ENCODE results near the gene KRTAP29-1. TPM values are rescaled to one million over a fixed set of nuclear protein-coding genes. Genes with fewer than 3 reads are reported as not detected.

Gene KRTAP29-1
- total and polyA plus RNA-seq, 2 donors (not counting 1 experiment from before 2014, with no cell fraction given): not detected

DNA sequence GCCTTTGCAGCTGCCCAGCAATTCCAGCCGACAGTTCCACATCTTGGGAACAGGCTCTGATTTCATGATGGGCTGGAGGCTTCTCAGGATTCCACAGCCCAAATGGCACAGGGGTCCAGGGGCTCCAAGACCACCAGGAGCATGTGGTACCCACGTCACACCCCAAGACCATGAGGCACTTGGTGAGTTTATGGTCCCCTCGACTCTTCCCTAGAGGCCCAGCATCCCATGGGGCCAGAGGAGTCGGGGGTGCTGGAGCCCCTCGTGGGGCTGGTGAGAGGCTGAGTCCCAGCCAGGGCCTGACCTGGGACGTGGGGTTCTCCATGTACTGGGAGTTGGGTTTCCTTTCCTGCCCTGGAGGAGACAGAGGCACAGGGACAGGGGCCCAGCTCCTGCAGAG is 23.0 kb upstream of the KRTAP29-1 start:
- no peak overlapping the region for H3K27ac ChIP-seq (ENCODE audit: insufficient read depth, low read length)
- H4K20me1 ChIP-seq (ENCODE audit: control insufficient read depth, extremely low read depth, insufficient read depth, low read length): no peaks in the 10 kb centered on the region
- no peaks in the 10 kb centered on the region for H3K79me2 ChIP-seq (ENCODE audit: control insufficient read depth, insufficient read depth, low read length)
- H3K4me3 ChIP-seq (replicated peaks in 1 of 4; ENCODE audit: control extremely low read depth in 1 of 4, insufficient read depth in 1 of 4, low read depth in 3 of 4, low read length in 4 of 4): no peak overlapping the region
- no peaks in the 10 kb centered on the region for H3K36me3 ChIP-seq (ENCODE audit: control insufficient read depth, insufficient read depth, low read length)
- no peak for TF ChIP-seq EZH2 (IDR thresholded peaks at IDR 0.05; ENCODE audit: low read length, missing control alignments)
- TF ChIP-seq, protein P1, sequence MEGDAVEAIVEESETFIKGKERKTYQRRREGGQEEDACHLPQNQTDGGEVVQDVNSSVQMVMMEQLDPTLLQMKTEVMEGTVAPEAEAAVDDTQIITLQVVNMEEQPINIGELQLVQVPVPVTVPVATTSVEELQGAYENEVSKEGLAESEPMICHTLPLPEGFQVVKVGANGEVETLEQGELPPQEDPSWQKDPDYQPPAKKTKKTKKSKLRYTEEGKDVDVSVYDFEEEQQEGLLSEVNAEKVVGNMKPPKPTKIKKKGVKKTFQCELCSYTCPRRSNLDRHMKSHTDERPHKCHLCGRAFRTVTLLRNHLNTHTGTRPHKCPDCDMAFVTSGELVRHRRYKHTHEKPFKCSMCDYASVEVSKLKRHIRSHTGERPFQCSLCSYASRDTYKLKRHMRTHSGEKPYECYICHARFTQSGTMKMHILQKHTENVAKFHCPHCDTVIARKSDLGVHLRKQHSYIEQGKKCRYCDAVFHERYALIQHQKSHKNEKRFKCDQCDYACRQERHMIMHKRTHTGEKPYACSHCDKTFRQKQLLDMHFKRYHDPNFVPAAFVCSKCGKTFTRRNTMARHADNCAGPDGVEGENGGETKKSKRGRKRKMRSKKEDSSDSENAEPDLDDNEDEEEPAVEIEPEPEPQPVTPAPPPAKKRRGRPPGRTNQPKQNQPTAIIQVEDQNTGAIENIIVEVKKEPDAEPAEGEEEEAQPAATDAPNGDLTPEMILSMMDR (conservative IDR thresholded peaks at IDR 0.05 in 1 of 2, IDR thresholded peaks at IDR 0.05 in 1 of 2; ENCODE audit: low read depth in 1 of 2, low read length in 2 of 2): no peak
- H3K4me1 ChIP-seq (ENCODE audit: control insufficient read depth, extremely low read depth, insufficient read depth, low read length): peaks cover 5% of the 10 kb centered on the region
- no peak overlapping the region for H2AFZ ChIP-seq (ENCODE audit: low read length)
- no peak overlapping the region for H3K9ac ChIP-seq (ENCODE audit: insufficient read depth, low read length)
- H3K27me3 ChIP-seq (ENCODE audit: control insufficient read depth, insufficient read depth, low read length): no peaks in the 10 kb centered on the region
- H3K4me2 ChIP-seq (ENCODE audit: extremely low read depth, insufficient read depth, low read length): no peak overlapping the region
- H3K9me3 ChIP-seq (ENCODE audit: control insufficient read depth, insufficient read depth, low read depth, low read length): no peaks in the 10 kb centered on the region
- DNase-seq (ENCODE audit: low read depth in 2 of 2): no peak

DNA sequence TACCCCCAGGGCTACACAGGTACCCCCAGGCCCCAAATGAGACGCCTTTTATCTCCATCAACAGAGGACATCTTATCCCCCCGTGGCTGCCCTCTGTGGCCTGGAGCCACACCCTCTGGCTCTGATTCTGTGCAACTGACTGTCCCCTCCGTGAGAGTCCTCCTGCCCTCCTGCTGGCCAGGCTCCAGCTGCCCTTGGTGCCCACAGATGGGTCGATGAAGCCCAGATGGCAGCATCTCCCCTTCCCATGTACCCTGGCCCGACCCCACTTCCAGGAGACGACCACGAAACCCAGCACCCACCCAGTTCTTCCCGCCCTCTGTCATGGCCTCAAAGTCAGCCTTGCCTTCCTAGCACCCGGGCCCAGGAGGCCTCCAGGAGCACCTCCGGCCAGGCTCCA is 22.5 kb upstream of the KRTAP29-1 start:
- Histone ChIP-seq H4K20me1 (ENCODE audit: control insufficient read depth, extremely low read depth, insufficient read depth, low read length) (no peaks in the 10 kb centered on the region), H3K9me3 (ENCODE audit: control insufficient read depth, insufficient read depth, low read depth, low read length) (no peaks in the 10 kb centered on the region), H3K4me1 (ENCODE audit: control insufficient read depth, extremely low read depth, insufficient read depth, low read length) (peaks cover 5% of the 10 kb centered on the region), H2AFZ (ENCODE audit: low read length) (no peak overlapping the region), H3K36me3 (ENCODE audit: control insufficient read depth, insufficient read depth, low read length) (no peaks in the 10 kb centered on the region), H3K27me3 (ENCODE audit: control insufficient read depth, insufficient read depth, low read length) (no peaks in the 10 kb centered on the region), H3K4me3 (replicated peaks in 1 of 4; ENCODE audit: control extremely low read depth in 1 of 4, insufficient read depth in 1 of 4, low read depth in 3 of 4, low read length in 4 of 4) (no peak overlapping the region), H3K27ac (ENCODE audit: insufficient read depth, low read length) (no peak overlapping the region), H3K79me2 (ENCODE audit: control insufficient read depth, insufficient read depth, low read length) (no peaks in the 10 kb centered on the region), H3K4me2 (ENCODE audit: extremely low read depth, insufficient read depth, low read length) (no peak overlapping the region), H3K9ac (ENCODE audit: insufficient read depth, low read length) (no peak overlapping the region)
- no peak for DNase-seq (ENCODE audit: low read depth in 2 of 2)
- TF ChIP-seq, protein P1 (conservative IDR thresholded peaks at IDR 0.05 in 1 of 2, IDR thresholded peaks at IDR 0.05 in 1 of 2; ENCODE audit: low read depth in 1 of 2, low read length in 2 of 2): no peak
- TF ChIP-seq EZH2 (IDR thresholded peaks at IDR 0.05; ENCODE audit: low read length, missing control alignments): no peak

DNA sequence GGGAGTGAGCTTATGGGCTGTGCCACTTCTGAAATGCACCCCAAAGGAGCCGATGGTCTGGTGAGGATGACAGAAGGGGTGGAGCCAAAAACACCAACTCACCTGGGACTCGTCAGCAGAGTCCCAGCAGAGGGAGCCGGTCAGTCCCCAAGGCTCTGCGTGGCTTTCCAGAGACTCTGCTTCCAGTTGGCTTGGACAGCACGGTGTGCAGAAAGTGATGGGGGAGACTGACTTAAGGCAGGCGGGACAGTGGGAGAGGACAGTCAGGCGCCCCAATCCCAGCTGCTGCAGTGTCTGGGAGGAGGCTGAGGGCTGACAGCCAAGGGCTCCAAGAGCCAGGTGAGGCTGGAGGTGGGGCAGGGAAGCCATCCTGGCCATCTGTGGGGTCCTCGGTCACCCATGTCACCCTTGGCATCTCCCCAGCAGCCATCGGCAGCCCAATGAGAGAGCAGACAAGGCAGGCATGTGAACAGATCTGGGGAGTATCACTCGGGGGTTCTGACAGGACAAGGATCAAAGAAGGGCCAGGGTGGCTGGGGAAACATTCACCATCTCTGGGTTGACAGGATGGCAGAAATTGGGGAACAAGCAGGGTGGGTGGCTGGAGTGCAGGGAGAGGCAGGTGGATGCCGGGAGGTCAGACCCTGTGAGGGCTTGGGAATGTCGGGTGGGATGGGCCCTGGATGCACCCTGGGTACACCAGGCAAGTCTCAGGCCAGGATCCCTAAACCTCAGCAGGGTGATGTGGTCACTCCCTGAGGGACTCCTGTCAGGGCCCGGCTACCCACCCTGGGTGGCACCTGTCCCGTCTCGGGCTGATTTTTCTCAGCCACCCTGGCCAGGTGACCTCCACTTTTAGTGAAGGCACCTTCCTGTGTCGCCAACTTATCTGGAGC is 21.8 kb upstream of the KRTAP29-1 start:
- H3K36me3 ChIP-seq (ENCODE audit: control insufficient read depth, insufficient read depth, low read length): no peaks in the 10 kb centered on the region
- H3K27ac ChIP-seq (ENCODE audit: insufficient read depth, low read length): no peak overlapping the region
- no peak overlapping the region for H3K9ac ChIP-seq (ENCODE audit: insufficient read depth, low read length)
- H3K4me2 ChIP-seq (ENCODE audit: extremely low read depth, insufficient read depth, low read length): no peak overlapping the region
- peaks cover 5% of the 10 kb centered on the region for H3K4me1 ChIP-seq (ENCODE audit: control insufficient read depth, extremely low read depth, insufficient read depth, low read length)
- no peak overlapping the region for H2AFZ ChIP-seq (ENCODE audit: low read length)
- DNase-seq (ENCODE audit: low read depth in 2 of 2): no peak
- no peaks in the 10 kb centered on the region for H3K79me2 ChIP-seq (ENCODE audit: control insufficient read depth, insufficient read depth, low read length)
- no peaks in the 10 kb centered on the region for H4K20me1 ChIP-seq (ENCODE audit: control insufficient read depth, extremely low read depth, insufficient read depth, low read length)
- no peaks in the 10 kb centered on the region for H3K9me3 ChIP-seq (ENCODE audit: control insufficient read depth, insufficient read depth, low read depth, low read length)
- H3K27me3 ChIP-seq (ENCODE audit: control insufficient read depth, insufficient read depth, low read length): no peaks in the 10 kb centered on the region
- TF ChIP-seq, protein P1 (conservative IDR thresholded peaks at IDR 0.05 in 1 of 2, IDR thresholded peaks at IDR 0.05 in 1 of 2; ENCODE audit: low read depth in 1 of 2, low read length in 2 of 2): no peak
- no peak for TF ChIP-seq EZH2 (IDR thresholded peaks at IDR 0.05; ENCODE audit: low read length, missing control alignments)
- H3K4me3 ChIP-seq (replicated peaks in 1 of 4; ENCODE audit: control extremely low read depth in 1 of 4, insufficient read depth in 1 of 4, low read depth in 3 of 4, low read length in 4 of 4): no peak overlapping the region

Measured in fibroblast of lung (primary cell).